NB4 (cell line): Measurements from ENCODE around the gene TM4SF18.

Source experiments
- DNase-seq: peaks from one replicate; pipeline ENCODE4 v3.0.0; 2010; ENCODE audit warnings: low read depth
- H3K4me3 ChIP-seq: one replicate; pipeline ENCODE4 v1.5.1; 2011; ENCODE audit warnings: mild to moderate bottlenecking, low read depth, low read length, moderate library complexity
- CTCF ChIP-seq: IDR thresholded peaks from one replicate; pipeline ENCODE4 v1.5.1; 2012; ENCODE audit warnings: low read depth, low read length
- MYC ChIP-seq: IDR thresholded peaks from 2 replicates; pipeline ENCODE4 v1.6.1; 2011; ENCODE audit warnings: low read depth, low read length
- POLR2A ChIP-seq: IDR thresholded peaks from 2 replicates; pipeline ENCODE4 v1.6.1; 2011; ENCODE audit warnings: mild to moderate bottlenecking; ENCODE audit not compliant: insufficient read length; ENCODE audit errors: extremely low read depth
- TF ChIP-seq, protein P1 (sequence below): IDR thresholded peaks from 2 replicates; pipeline ENCODE4 v1.6.1; 2011; ENCODE audit warnings: low read depth, low read length

Gene TM4SF18

DNA sequence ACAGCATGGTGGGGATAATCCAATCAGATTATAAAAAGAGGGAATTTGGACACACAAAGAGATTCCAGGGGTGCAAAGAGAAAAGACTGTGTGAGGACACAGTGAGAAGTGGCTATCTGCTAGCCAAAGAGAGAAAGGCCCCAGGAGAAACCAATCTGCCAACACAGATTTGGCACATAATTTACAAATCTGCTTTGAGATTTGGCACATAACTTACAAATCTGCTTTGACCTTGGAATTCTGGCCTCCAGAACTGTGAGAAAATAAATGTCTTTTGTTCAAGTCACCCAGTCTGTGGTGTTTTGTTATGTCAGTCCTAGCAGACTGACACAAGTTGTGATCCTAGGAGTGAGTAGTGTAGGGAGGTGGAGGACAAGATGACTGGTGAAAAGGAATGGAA lies 3.5 kb upstream of the TM4SF18 start:
- TF ChIP-seq, protein P1, sequence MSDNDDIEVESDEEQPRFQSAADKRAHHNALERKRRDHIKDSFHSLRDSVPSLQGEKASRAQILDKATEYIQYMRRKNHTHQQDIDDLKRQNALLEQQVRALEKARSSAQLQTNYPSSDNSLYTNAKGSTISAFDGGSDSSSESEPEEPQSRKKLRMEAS = no peak
- no peak for TF ChIP-seq MYC
- no peak for TF ChIP-seq POLR2A
- TF ChIP-seq CTCF = no peak
- no peak overlapping the region for H3K4me3 ChIP-seq
- DNase-seq = no peak

DNA sequence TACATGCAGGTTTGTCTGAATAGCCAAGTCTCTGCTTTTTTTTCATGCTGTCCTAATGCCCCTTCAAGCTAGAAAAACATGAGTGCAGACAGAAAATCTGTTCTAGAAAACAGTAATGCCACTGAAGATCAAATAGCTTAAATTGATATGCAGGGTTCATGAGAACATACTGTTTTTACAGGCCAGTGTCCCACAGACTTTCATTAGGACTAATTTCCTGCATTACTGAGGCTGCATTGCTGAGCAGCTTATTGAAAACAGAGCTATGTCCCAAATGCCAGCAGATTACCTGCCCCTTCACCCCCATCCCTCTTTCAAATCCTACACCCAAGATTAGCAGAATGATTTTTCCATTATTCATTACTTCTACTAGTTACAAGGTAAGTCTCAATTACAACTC lies 665 bp downstream of the TM4SF18 start:
- no peak for DNase-seq
- TF ChIP-seq, protein P1 = no peak
- TF ChIP-seq POLR2A = no peak
- no peak for TF ChIP-seq MYC
- TF ChIP-seq CTCF = no peak
- no peak overlapping the region for H3K4me3 ChIP-seq

DNA sequence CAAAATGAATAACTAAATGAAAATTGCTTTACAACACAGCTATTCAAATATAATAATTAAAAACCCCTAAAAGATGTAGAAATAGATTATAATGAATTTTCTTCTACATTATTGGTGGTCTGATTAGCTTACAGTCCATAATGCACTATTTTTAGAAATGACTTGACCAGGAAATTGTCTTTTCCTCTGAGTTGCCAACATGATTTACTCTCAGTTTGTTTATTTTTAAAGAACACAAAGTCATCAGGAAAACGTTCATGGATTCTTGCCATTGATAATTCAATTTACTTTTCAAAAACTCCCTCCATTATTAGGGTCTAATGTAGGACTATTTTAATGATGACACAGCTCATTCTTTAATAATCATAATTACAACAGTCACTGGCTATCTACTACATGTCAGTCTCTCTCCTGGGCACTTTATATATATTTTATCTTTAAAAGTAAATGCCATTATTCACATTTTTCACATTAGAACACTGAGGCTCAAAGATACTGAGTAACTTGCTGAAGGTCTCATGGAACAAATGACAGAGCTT lies 1.1 kb downstream of the TM4SF18 start:
- TF ChIP-seq, protein P1 = no peak
- TF ChIP-seq POLR2A (no peak), CTCF (no peak), MYC (no peak)
- DNase-seq = no peak
- H3K4me3 ChIP-seq = no peak overlapping the region

DNA sequence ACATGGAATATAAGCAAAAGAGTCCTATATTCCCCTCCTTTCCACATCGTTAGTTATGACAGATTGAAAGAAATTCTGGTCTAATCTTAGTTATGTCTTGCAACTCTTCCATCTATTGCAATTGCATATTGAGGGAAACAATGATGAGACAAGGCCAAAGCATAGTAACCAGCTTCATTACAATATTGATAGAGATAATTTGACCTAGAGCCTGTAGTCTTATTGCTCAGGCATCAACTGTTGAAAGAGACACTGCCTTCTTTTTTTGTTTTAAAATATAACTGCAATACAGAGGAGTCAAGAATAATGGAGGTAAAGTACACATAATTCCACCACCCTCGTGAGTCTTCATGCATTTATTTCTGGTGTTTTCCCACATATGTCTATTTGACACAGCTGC lies 2.0 kb downstream of the TM4SF18 start:
- no peak overlapping the region for H3K4me3 ChIP-seq
- TF ChIP-seq, protein P1 = no peak
- TF ChIP-seq MYC (no peak), POLR2A (no peak), CTCF (no peak)
- no peak for DNase-seq

GRCh38 chr3:149330609-149331331 lies 2.7 kb downstream of the TM4SF18 start:
- H3K4me3 ChIP-seq = no peak overlapping the region
- no peak for TF ChIP-seq MYC
- TF ChIP-seq, protein P1 = no peak
- TF ChIP-seq CTCF = no peak
- TF ChIP-seq POLR2A = no peak
- no peak for DNase-seq
